H9 (cell line): ENCODE data around the gene DPP8. TPM values are rescaled to one million over a fixed set of nuclear protein-coding genes. Genes with fewer than 3 reads are reported as not detected.

Experiments used
- DNase-seq: peaks from one replicate; pipeline ENCODE4 v3.0.0-alpha.2; 2017
- H2AFZ ChIP-seq: one replicate; pipeline ENCODE4 v1.6.1; 2013; ENCODE audit warnings: mild to moderate bottlenecking, low read length, control low read depth, moderate library complexity
- H2AK5ac ChIP-seq: 2 replicates; pipeline ENCODE4 v1.6.1; 2013; ENCODE audit warnings: low read length, control low read depth, mixed read lengths; ENCODE audit not compliant: insufficient read length
- H2BK120ac ChIP-seq: one replicate; pipeline ENCODE4 v1.6.1; 2013; ENCODE audit warnings: low read depth, mild to moderate bottlenecking, low read length, control low read depth, inconsistent platforms; ENCODE audit not compliant: poor library complexity, severe bottlenecking
- H2BK12ac ChIP-seq: 2 replicates; pipeline ENCODE4 v1.6.1; 2013; ENCODE audit warnings: low read length, control low read depth, mixed read lengths, low read depth; ENCODE audit not compliant: insufficient read length
- H2BK15ac ChIP-seq: 2 replicates; pipeline ENCODE4 v1.6.1; 2013; ENCODE audit warnings: low read depth, low read length, control low read depth
- H2BK20ac ChIP-seq: one replicate; pipeline ENCODE4 v1.6.1; 2013; ENCODE audit warnings: low read depth, mild to moderate bottlenecking, low read length, control low read depth, inconsistent platforms; ENCODE audit not compliant: poor library complexity, severe bottlenecking
- H2BK5ac ChIP-seq: 2 replicates; pipeline ENCODE4 v1.6.1; 2013; ENCODE audit warnings: low read length, control low read depth, mixed read lengths; ENCODE audit not compliant: insufficient read length
- H3K14ac ChIP-seq: 2 replicates; pipeline ENCODE4 v1.6.1; 2013; ENCODE audit warnings: low read length, control low read depth; ENCODE audit not compliant: insufficient read depth
- H3K18ac ChIP-seq: 2 replicates; pipeline ENCODE4 v1.6.1; 2013; ENCODE audit warnings: low read depth, mild to moderate bottlenecking, mixed read lengths, low read length, control low read depth; ENCODE audit not compliant: insufficient read length
- H3K23ac ChIP-seq: 2 replicates; pipeline ENCODE4 v1.6.1; 2013; ENCODE audit warnings: low read length, control low read depth, mixed read lengths, low read depth; ENCODE audit not compliant: insufficient read length
- H3K23me2 ChIP-seq: 2 replicates; pipeline ENCODE4 v1.6.1; 2013; ENCODE audit warnings: low read depth, mild to moderate bottlenecking, mixed read lengths, low read length, control low read depth; ENCODE audit not compliant: insufficient read length, poor library complexity, severe bottlenecking
- H3K27ac ChIP-seq: 2 replicates; pipeline ENCODE4 v1.5.1; 2013; ENCODE audit warnings: low read length, control low read depth, mixed read lengths, low read depth; ENCODE audit not compliant: insufficient read length
- H3K27me3 ChIP-seq: 2 replicates; pipeline ENCODE4 v1.6.1; 2013; ENCODE audit warnings: low read length, control low read depth, inconsistent platforms; ENCODE audit not compliant: insufficient read depth
- H3K4ac ChIP-seq: 2 replicates; pipeline ENCODE4 v1.6.1; 2013; ENCODE audit warnings: low read depth, mild to moderate bottlenecking, control low read depth, inconsistent platforms, low read length, moderate library complexity
- H3K4me1 ChIP-seq: 2 replicates; pipeline ENCODE4 v1.6.1; 2013; ENCODE audit warnings: low read length, control low read depth, inconsistent platforms; ENCODE audit not compliant: insufficient read depth
- H3K4me2 ChIP-seq: 2 replicates; pipeline ENCODE4 v1.6.1; 2013; ENCODE audit warnings: low read length, control low read depth, mixed read lengths; ENCODE audit not compliant: insufficient read length, insufficient read depth
- H3K56ac ChIP-seq: 2 replicates; pipeline ENCODE4 v1.6.1; 2013; ENCODE audit warnings: low read depth, mild to moderate bottlenecking, mixed read lengths, low read length, control low read depth; ENCODE audit not compliant: insufficient read length
- H3K79me1 ChIP-seq: 2 replicates; pipeline ENCODE4 v1.6.1; 2013; ENCODE audit warnings: low read depth, mild to moderate bottlenecking, moderate library complexity, low read length, control low read depth, inconsistent platforms; ENCODE audit not compliant: insufficient read depth, poor library complexity, severe bottlenecking
- H3K79me2 ChIP-seq: 2 replicates; pipeline ENCODE4 v1.6.1; 2013; ENCODE audit warnings: low read length, control low read depth, inconsistent platforms; ENCODE audit not compliant: insufficient read depth
- H3K9ac ChIP-seq: 2 replicates; pipeline ENCODE4 v1.6.1; 2013; ENCODE audit warnings: low read length, control low read depth, mixed read lengths; ENCODE audit not compliant: insufficient read length; ENCODE audit errors: extremely low read depth
- H3K9me3 ChIP-seq: one replicate; pipeline ENCODE4 v1.6.1; 2013; ENCODE audit warnings: low read depth, low read length, inconsistent platforms; ENCODE audit not compliant: control insufficient read depth
- H3T11ph ChIP-seq: one replicate; pipeline ENCODE4 v1.6.1; 2013; ENCODE audit warnings: mild to moderate bottlenecking, low read length, control low read depth, inconsistent platforms
- H4K20me1 ChIP-seq: one replicate; pipeline ENCODE4 v1.6.1; 2013; ENCODE audit not compliant: control insufficient read depth, insufficient read length, insufficient read depth
- H4K5ac ChIP-seq: 2 replicates; pipeline ENCODE4 v1.6.1; 2013; ENCODE audit warnings: low read depth, mild to moderate bottlenecking, mixed read lengths, low read length, control low read depth; ENCODE audit not compliant: insufficient read length
- H4K8ac ChIP-seq: replicated peaks from 2 replicates; pipeline ENCODE4 v1.6.1; 2013; ENCODE audit warnings: low read length, control low read depth, mixed read lengths, low read depth; ENCODE audit not compliant: insufficient read length
- H4K91ac ChIP-seq: 2 replicates; pipeline ENCODE4 v1.6.1; 2013; ENCODE audit warnings: low read depth, mild to moderate bottlenecking, moderate library complexity, mixed read lengths, low read length, control low read depth; ENCODE audit not compliant: insufficient read length
- H3K27ac Mint-ChIP-seq, 3 experiments: 2 replicates in 2 of 3; 3 replicates in 1 of 3; pipeline ENCODE4 v1.8.0; 2020 to 2021; ENCODE audit warnings: mixed read lengths in 3 of 3, mild to moderate bottlenecking in 1 of 3, moderate library complexity in 1 of 3
- H3K27me3 Mint-ChIP-seq: 2 replicates; pipeline ENCODE4 v1.8.0; 2021; ENCODE audit warnings: low read depth, mild to moderate bottlenecking, moderate library complexity, mixed read lengths
- H3K36me3 Mint-ChIP-seq, 3 experiments: 2 replicates in 2 of 3; 3 replicates in 1 of 3; pipeline ENCODE4 v1.8.0; 2020 to 2021; ENCODE audit warnings: low read depth in 3 of 3, mixed read lengths in 3 of 3; ENCODE audit not compliant: insufficient read depth in 1 of 3
- H3K4me1 Mint-ChIP-seq, 2 experiments: 2 replicates each; pipeline ENCODE4 v1.8.0; 2020; ENCODE audit warnings: mixed read lengths in 2 of 2
- H3K4me3 Mint-ChIP-seq, 2 experiments: 2 replicates in 1 of 2; 3 replicates in 1 of 2; pipeline ENCODE4 v1.8.0; 2020 to 2021; ENCODE audit warnings: mild to moderate bottlenecking in 2 of 2, mixed read lengths in 2 of 2, moderate library complexity in 1 of 2
- H3K9me3 Mint-ChIP-seq, 2 experiments: 2 replicates in 1 of 2; 3 replicates in 1 of 2; pipeline ENCODE4 v1.8.0; 2020; ENCODE audit warnings: mild to moderate bottlenecking in 2 of 2, mixed read lengths in 2 of 2, moderate library complexity in 1 of 2
- WGBS: extraction: QIAGEN DNeasy Blood & Tissue Kit; methylation state at CpG from one replicate; pipeline ENCODE4 v1.1.7; 2013; ENCODE audit warnings: missing lambda C conversion rate, low lambda C conversion rate, mixed read lengths; ENCODE audit not compliant: insufficient read length; ENCODE audit errors: extremely low coverage; 5-methylcytosine and 5-hydroxymethylcytosine counted together
- total RNA-seq: library from RNA; stranded (reverse); gene quantifications from 2 replicates; pipeline ENCODE4 v1.2.1, GENCODE V29; 2021
- TF ChIP-seq, protein P1 (sequence below): fragments of 200-600 bp; sonication (generic); conservative IDR thresholded peaks from 3 replicates; pipeline ENCODE4 v1.8.0; 2021; ENCODE audit warnings: antibody characterized with exemption, mild to moderate bottlenecking

DPP8 gene
- total RNA-seq, 1 experiment from 2014 or later: 26.6 TPM

DNA sequence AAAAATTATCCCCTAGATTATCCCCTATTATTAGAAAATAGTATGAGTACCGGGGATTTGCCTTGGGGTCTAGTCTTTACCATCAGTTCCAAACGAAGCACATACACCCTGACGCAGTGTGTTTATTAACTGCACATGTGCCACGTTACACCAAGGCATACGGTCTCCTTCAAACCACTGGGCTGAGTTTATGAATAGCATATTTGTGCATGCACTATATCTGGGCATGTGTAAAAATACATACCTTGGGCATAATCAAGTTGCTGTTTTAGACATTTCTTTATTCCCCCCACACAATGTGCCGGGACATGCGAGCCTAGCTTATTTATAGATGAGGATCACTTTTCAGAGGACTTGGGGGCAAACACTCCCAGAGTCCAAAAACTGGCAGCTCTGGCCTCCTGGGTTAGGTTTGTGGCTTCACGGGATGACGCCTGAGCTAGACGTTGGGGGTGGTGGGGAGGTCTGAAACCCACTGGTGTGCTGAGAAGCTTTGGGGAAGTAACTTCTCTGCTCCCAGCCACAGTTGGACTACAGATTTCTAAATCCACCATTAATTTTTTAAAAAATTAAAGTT is 111.0 kb downstream of the DPP8 start:
- H3K23me2 ChIP-seq: no peaks in the 10 kb centered on the region
- no peaks in the 10 kb centered on the region for H3K79me1 ChIP-seq
- no peak overlapping the region for H3K4me2 ChIP-seq
- no peak overlapping the region for H3K4me3 Mint-ChIP-seq
- H2AK5ac ChIP-seq: no peak overlapping the region
- no peak overlapping the region for H2BK15ac ChIP-seq
- H3T11ph ChIP-seq: no peak overlapping the region
- no peak overlapping the region for H3K18ac ChIP-seq
- no peak overlapping the region for H3K9ac ChIP-seq
- H4K8ac ChIP-seq: no peak overlapping the region
- H3K27me3 ChIP-seq: no peaks in the 10 kb centered on the region
- H3K14ac ChIP-seq: no peak overlapping the region
- peaks cover 3% of the 10 kb centered on the region for H3K27me3 Mint-ChIP-seq
- peak overlapping the region in 1 of 3 experiments; percentile 49; a peak in 1 of 7 replicates for H3K27ac Mint-ChIP-seq
- whole genome bisulfite sequencing: no CpG with 5 or more reads among the region's 10 CpGs
- H2AFZ ChIP-seq: no peak overlapping the region
- peaks cover 40 to 47% of the 10 kb centered on the region in 2 experiments for H3K4me1 Mint-ChIP-seq
- H3K23ac ChIP-seq: no peak overlapping the region
- H2BK12ac ChIP-seq: no peak overlapping the region
- no peak overlapping the region for H2BK120ac ChIP-seq
- H3K9me3 Mint-ChIP-seq: no peaks in the 10 kb centered on the region; a peak in 2 of 5 replicates
- no peak for DNase-seq
- H2BK5ac ChIP-seq: no peak overlapping the region
- H2BK20ac ChIP-seq: no peak overlapping the region
- H3K36me3 Mint-ChIP-seq: peaks cover 7 to 21% (median 8%) of the 10 kb centered on the region in 3 experiments; a peak in 6 of 7 replicates
- no peaks in the 10 kb centered on the region for H4K20me1 ChIP-seq
- H3K79me2 ChIP-seq: no peaks in the 10 kb centered on the region; the same call in 1 of the 2 replicates
- no peak overlapping the region for H3K27ac ChIP-seq
- no peak overlapping the region for H3K4ac ChIP-seq
- peaks cover 8% of the 10 kb centered on the region; the same call in 1 of the 2 replicates for H3K4me1 ChIP-seq
- TF ChIP-seq, protein P1, sequence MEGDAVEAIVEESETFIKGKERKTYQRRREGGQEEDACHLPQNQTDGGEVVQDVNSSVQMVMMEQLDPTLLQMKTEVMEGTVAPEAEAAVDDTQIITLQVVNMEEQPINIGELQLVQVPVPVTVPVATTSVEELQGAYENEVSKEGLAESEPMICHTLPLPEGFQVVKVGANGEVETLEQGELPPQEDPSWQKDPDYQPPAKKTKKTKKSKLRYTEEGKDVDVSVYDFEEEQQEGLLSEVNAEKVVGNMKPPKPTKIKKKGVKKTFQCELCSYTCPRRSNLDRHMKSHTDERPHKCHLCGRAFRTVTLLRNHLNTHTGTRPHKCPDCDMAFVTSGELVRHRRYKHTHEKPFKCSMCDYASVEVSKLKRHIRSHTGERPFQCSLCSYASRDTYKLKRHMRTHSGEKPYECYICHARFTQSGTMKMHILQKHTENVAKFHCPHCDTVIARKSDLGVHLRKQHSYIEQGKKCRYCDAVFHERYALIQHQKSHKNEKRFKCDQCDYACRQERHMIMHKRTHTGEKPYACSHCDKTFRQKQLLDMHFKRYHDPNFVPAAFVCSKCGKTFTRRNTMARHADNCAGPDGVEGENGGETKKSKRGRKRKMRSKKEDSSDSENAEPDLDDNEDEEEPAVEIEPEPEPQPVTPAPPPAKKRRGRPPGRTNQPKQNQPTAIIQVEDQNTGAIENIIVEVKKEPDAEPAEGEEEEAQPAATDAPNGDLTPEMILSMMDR: no peak
- no peak overlapping the region for H4K91ac ChIP-seq
- no peak overlapping the region for H4K5ac ChIP-seq
- no peak overlapping the region for H3K56ac ChIP-seq
- H3K9me3 ChIP-seq: no peaks in the 10 kb centered on the region
